OCI-M2 (cell line): ENCODE measurements around the gene EXOC6B.

Experiments
- DNase-seq: peaks from one replicate; lab custom pipeline; 2025; ENCODE audit not compliant: unreplicated experiment; lab: John Stamatoyannopoulos, UW

Gene EXOC6B

GRCh38 chr2:72233211-72233610, 592.6 kb downstream of the EXOC6B start:
- no peak for DNase-seq

- DNase-seq, result no peak
Measured at GRCh38 chr2:72222829-72223564, 602.8 kb downstream of the EXOC6B start.

- no peak for DNase-seq
Measured at GRCh38 chr2:72220170-72220569, 605.7 kb downstream of the EXOC6B start.

- no peak for DNase-seq
Measured at GRCh38 chr2:72214429-72215143, 611.2 kb downstream of the EXOC6B start.

GRCh38 chr2:72212486-72212855, 613.4 kb downstream of the EXOC6B start:
- DNase-seq, result no peak

- no peak for DNase-seq
Measured at GRCh38 chr2:72211777-72212485, 613.9 kb downstream of the EXOC6B start.

- DNase-seq, result no peak
Measured at GRCh38 chr2:72211350-72211749, 614.5 kb downstream of the EXOC6B start.

- no peak for DNase-seq
Measured at GRCh38 chr2:72210470-72210869, 615.4 kb downstream of the EXOC6B start.

- no peak for DNase-seq
Measured at GRCh38 chr2:72208225-72208624, 617.6 kb downstream of the EXOC6B start.

- DNase-seq, result no peak
Measured at GRCh38 chr2:72207334-72207733, 618.5 kb downstream of the EXOC6B start.

- no peak for DNase-seq
Measured at GRCh38 chr2:72205504-72205881, 620.3 kb downstream of the EXOC6B start.

- DNase-seq, result no peak
Measured at GRCh38 chr2:72204786-72205503, 620.9 kb downstream of the EXOC6B start.

GRCh38 chr2:72204156-72204785, 621.6 kb downstream of the EXOC6B start:
- no peak for DNase-seq

GRCh38 chr2:72198532-72199241, 627.1 kb downstream of the EXOC6B start:
- no peak for DNase-seq

GRCh38 chr2:72193723-72194122, 632.1 kb downstream of the EXOC6B start:
- DNase-seq, result no peak

GRCh38 chr2:72191441-72191840, 634.4 kb downstream of the EXOC6B start:
- no peak for DNase-seq

- DNase-seq, result no peak
Measured at GRCh38 chr2:72185206-72185605, 640.6 kb downstream of the EXOC6B start.

GRCh38 chr2:72183466-72183865, 642.4 kb downstream of the EXOC6B start:
- no peak for DNase-seq

- DNase-seq, result no peak
Measured at GRCh38 chr2:72183016-72183415, 642.8 kb downstream of the EXOC6B start.

- DNase-seq, result no peak
Measured at GRCh38 chr2:72182547-72182946, 643.3 kb downstream of the EXOC6B start.
